Prostate gland (tissue), 2 donors: ENCODE measurements around the gene HOXA7. TPM values are rescaled to one million over a fixed set of nuclear protein-coding genes. Genes with fewer than 3 reads are reported as not detected.

ENCODE experiments used
- DNase-seq: peaks from one replicate; pipeline ENCODE4 v3.0.0-alpha.2; 2019; ENCODE audit warnings: low spot score
- H3K27ac ChIP-seq, 2 donors: fragments of 200-600 bp; sonication (generic); 2 replicates each; pipeline ENCODE4 v1.5.1; 2017 to 2019
- H3K27me3 ChIP-seq: fragments of 200-600 bp; sonication (generic); replicated peaks from 2 replicates; pipeline ENCODE4 v1.5.1; 2019; ENCODE audit not compliant: insufficient read depth
- H3K36me3 ChIP-seq, 2 donors: fragments of 200-600 bp; sonication (generic); 1 replicate in 1 of 2; 2 replicates in 1 of 2; pipeline versions ENCODE4 v1.5.1 to v1.8.1; 2017 to 2019
- H3K4me1 ChIP-seq: fragments of 200-600 bp; sonication (generic); replicated peaks from 2 replicates; pipeline ENCODE4 v1.5.1; 2019
- H3K4me3 ChIP-seq, 2 donors: fragments of 200-600 bp; sonication (generic); 2 replicates each; pipeline ENCODE4 v1.5.1; 2017 to 2019
- H3K9me3 ChIP-seq: fragments of 200-600 bp; sonication (generic); 2 replicates; pipeline ENCODE4 v1.5.1; 2017
- POLR2A ChIP-seq: fragments of 450-650 bp; IDR thresholded peaks from one replicate; pipeline ENCODE4 v1.6.1; 2016; ENCODE audit warnings: antibody characterized with exemption, mild to moderate bottlenecking
- POLR2AphosphoS5 ChIP-seq: sonication (generic); formaldehyde crosslinking; IDR thresholded peaks from one replicate; pipeline ENCODE4 v1.6.1; 2017; ENCODE audit warnings: antibody characterized with exemption
- WGBS: methylation state at CpG from one replicate; pipeline ENCODE4 v1.1.5; 2018; 5-methylcytosine and 5-hydroxymethylcytosine counted together
- intact Hi-C: fragments of 100-400 bp; cut with DNase I; formaldehyde crosslinking; loops from one replicate; pipeline ENCODE4 v1.14.2; 2022
- total RNA-seq, 2 donors: library from RNA; depleted of rRNA; stranded (reverse); fragments of >200 nt; gene quantifications; one replicate each; pipeline ENCODE4 v1.1.0, GENCODE V29; 2016
- TF ChIP-seq, protein P1 (sequence below), 4 experiments: fragments of 200-600 bp in 2 of 4; fragments of 450-650 bp in 2 of 4; sonication (generic) in 2 of 4; IDR thresholded peaks; 1 replicate in 3 of 4; 2 replicates in 1 of 4; pipeline ENCODE4 v1.5.1; 2016 to 2019; ENCODE audit warnings: antibody characterized with exemption in 4 of 4, mild to moderate bottlenecking in 2 of 4, moderate library complexity in 2 of 4

The HOXA7 gene
- total RNA-seq, 2 donors from 2014 or later = 2.2 to 4.6 TPM

DNA sequence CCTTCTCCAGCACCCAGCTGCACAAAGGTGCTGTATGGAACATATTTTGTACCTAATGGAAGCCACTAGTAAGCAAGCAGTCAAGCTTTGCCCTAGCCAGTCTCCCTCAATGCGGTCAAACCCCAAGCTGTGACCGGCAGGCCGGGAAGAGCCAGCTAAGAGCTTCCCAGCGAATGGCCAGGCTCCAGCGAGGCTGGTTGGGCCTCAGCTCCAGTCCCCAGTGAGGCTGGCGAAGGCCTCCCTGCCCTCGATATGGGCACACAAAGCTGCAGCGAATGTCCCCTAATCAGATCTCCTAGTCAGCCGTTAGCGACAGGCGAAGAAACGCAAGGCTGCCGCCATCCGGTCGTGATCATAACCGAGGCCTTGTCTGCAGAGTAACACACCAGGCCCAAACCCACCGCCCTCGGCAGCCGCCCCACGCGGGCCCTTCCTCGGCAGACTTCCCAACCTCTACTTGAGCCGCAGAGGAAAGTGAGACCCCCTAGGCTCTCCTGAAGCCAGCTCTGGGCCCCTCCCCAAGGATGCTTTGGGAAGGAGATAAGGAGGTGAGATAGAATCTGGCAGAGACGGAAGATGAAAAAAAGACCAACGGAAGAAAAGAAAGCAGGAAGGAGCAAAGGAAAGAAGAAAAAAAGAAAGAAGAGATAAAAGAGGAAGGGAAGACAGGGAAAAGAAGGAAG is 11.9 kb upstream of the HOXA7 start:
- WGBS = 7% methylated on average over 25 of the region's 25 CpGs
- Histone ChIP-seq H3K27ac (peak overlapping the region; percentile 96), H3K27me3 (no peaks in the 10 kb centered on the region), H3K9me3 (no peaks in the 10 kb centered on the region), H3K36me3 (no peaks in the 10 kb centered on the region), H3K4me1 (no peaks in the 10 kb centered on the region), H3K4me3 (peak overlapping the region; percentile 61 to 80)
- peak; percentile 79 for DNase-seq
- no peak for TF ChIP-seq POLR2AphosphoS5
- TF ChIP-seq POLR2A = peak; percentile 34
- TF ChIP-seq, protein P1, sequence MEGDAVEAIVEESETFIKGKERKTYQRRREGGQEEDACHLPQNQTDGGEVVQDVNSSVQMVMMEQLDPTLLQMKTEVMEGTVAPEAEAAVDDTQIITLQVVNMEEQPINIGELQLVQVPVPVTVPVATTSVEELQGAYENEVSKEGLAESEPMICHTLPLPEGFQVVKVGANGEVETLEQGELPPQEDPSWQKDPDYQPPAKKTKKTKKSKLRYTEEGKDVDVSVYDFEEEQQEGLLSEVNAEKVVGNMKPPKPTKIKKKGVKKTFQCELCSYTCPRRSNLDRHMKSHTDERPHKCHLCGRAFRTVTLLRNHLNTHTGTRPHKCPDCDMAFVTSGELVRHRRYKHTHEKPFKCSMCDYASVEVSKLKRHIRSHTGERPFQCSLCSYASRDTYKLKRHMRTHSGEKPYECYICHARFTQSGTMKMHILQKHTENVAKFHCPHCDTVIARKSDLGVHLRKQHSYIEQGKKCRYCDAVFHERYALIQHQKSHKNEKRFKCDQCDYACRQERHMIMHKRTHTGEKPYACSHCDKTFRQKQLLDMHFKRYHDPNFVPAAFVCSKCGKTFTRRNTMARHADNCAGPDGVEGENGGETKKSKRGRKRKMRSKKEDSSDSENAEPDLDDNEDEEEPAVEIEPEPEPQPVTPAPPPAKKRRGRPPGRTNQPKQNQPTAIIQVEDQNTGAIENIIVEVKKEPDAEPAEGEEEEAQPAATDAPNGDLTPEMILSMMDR (IDR thresholded peaks at IDR 0.05) = no peak
- intact Hi-C loops = loop anchor here (5.0 kb wide), 1 partner anchor 966 kb away; the partner anchor contains the start of genes CBX3 and HNRNPA2B1

DNA sequence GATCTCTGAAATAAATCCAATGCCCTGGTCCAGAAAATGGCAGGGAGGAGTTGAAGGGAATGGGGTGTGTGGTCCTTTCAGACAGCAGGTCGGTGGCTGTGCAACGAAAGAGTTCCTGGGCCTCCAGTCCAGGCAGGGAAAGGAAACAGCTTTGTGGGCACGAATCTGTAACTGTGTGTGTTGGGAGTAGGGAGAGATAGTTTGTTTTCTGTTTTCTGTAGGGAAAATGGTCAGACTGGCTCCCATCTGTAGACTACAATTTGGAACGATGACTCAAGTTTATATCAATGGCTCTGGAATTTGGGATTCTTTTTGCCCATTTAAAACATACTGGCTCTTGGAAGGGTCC is 11.4 kb upstream of the HOXA7 start:
- intact Hi-C loops = loop anchor here (5.0 kb wide), 1 partner anchor 966 kb away; the partner anchor contains the start of genes CBX3 and HNRNPA2B1
- DNase-seq = no peak

DNA sequence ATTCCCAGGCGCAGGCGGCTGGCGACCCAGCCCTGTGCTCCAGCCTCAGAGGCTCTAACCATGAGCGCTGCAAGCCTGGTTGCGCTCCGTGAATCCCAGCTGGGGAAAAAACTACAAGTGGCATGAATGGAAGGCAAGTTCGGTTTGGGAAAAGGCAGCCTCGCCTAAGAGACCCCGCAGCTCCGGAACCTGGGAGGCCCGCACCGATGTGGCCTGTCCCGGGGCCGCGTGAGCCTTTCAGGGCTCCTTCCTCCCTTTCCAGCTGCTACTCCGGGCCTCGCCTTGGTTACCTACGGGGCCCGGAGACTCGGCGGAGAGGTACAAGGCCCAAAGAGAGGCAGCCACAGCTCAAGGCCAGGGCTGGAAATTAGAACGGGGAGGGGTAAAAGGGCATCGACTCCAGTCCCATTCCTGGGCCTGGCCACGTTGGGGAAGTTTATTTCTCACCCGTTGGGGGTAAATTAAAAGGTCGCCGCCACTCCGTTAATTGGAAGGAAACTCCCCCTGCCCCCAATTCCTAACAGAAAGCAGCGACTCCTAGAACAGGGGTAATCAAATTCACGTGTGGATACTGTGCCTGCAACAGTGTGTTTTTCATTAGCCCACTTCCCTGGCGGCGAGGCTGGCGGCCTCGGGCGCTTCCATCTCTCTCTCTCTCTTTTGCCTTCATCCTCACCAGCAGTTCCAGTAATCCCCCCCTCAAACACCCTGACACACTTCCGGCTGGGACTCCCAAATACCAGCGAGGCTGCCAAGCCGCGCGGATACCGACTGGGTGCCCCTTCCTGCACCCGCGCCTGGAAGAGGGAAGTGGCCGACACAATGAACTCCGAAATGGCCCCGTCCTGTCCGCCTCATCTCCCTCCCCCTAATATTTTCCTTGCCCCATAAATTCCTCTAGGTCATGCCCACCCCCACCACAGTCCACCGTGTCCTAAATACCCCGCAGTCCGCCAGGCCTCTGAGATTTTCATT is 10.3 kb upstream of the HOXA7 start:
- DNase-seq = peak; percentile 59
- H3K27ac ChIP-seq = peak overlapping the region; percentile 96

More for the DNA sequence above, 11.4 kb upstream of the HOXA7 start:
- peak overlapping the region; percentile 96 for H3K27ac ChIP-seq
- no peaks in the 10 kb centered on the region for H3K27me3 ChIP-seq
- peak overlapping the region; percentile 61 to 80 for H3K4me3 ChIP-seq
- H3K4me1 ChIP-seq = no peaks in the 10 kb centered on the region
- TF ChIP-seq, protein P1 (IDR thresholded peaks at IDR 0.05) = no peak
- TF ChIP-seq POLR2A = no peak
- no peak for TF ChIP-seq POLR2AphosphoS5
- no peaks in the 10 kb centered on the region for H3K9me3 ChIP-seq
- 11% methylated on average over 4 of the region's 4 CpGs for WGBS
- H3K36me3 ChIP-seq = no peaks in the 10 kb centered on the region

DNA sequence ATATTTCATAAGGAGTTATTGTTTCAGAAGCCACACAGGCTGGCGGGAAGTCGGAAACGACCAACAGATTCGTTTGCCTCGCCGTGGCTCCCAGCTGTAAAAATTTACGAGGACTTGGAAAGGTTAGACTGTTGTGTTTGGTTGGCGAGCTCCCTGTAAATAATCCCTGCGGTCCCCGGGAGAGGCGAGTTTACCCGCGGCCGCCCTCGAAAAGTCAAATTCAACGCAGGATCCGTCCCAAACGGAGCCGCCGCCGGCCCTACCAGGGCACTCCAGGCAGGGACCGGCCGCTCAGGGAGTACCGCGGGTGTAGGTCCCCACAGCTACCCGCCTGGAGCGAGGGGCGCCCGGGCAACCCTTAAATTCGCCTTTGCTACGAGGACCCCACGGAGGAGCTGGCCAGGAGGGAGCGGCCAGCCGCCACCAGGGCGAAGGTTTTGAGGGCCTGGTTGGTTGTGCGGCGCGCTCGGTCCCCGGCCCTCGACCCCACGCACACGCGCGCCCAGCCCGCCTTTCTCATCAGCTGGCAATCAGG is 9.6 kb upstream of the HOXA7 start:
- no peaks in the 10 kb centered on the region for H3K9me3 ChIP-seq
- H3K36me3 ChIP-seq = no peaks in the 10 kb centered on the region
- H3K27ac ChIP-seq = peak overlapping the region; percentile 96
- peak overlapping the region; percentile 61 to 80 for H3K4me3 ChIP-seq
- intact Hi-C loops = loop anchor here (5.0 kb wide), 1 partner anchor 964 kb away; the partner anchor contains the start of genes CBX3 and HNRNPA2B1
- TF ChIP-seq POLR2AphosphoS5 = no peak
- peak; percentile 13 for TF ChIP-seq POLR2A
- TF ChIP-seq, protein P1 (IDR thresholded peaks at IDR 0.05) = peak in 1 of 4 experiments; percentile 9
- WGBS = 4% methylated on average over 27 of the region's 46 CpGs
- H3K4me1 ChIP-seq = no peaks in the 10 kb centered on the region
- H3K27me3 ChIP-seq = no peaks in the 10 kb centered on the region
- peak; percentile 81 for DNase-seq

More for the DNA sequence above, 10.3 kb upstream of the HOXA7 start:
- Histone ChIP-seq H3K4me1 (no peaks in the 10 kb centered on the region), H3K9me3 (no peaks in the 10 kb centered on the region), H3K27me3 (no peaks in the 10 kb centered on the region), H3K4me3 (peak overlapping the region; percentile 61 to 80), H3K36me3 (no peaks in the 10 kb centered on the region)
- TF ChIP-seq POLR2A (peak; percentile 11), POLR2AphosphoS5 (peak; percentile 9)
- TF ChIP-seq, protein P1 (IDR thresholded peaks at IDR 0.05) = no peak
- 5% methylated on average over 50 of the region's 50 CpGs for WGBS
- intact Hi-C loops = loop anchor here (5.0 kb wide), 1 partner anchor 965 kb away; the partner anchor contains the start of genes CBX3 and HNRNPA2B1
